GM19455 (cell line): ENCODE results near the gene CRKL.

Experiments used
- ATAC-seq: cut with Tn5 transposase; IDR thresholded peaks from one replicate; pipeline ENCODE4 v1.9.1; 2021; ENCODE audit not compliant: unreplicated experiment

CRKL gene

DNA sequence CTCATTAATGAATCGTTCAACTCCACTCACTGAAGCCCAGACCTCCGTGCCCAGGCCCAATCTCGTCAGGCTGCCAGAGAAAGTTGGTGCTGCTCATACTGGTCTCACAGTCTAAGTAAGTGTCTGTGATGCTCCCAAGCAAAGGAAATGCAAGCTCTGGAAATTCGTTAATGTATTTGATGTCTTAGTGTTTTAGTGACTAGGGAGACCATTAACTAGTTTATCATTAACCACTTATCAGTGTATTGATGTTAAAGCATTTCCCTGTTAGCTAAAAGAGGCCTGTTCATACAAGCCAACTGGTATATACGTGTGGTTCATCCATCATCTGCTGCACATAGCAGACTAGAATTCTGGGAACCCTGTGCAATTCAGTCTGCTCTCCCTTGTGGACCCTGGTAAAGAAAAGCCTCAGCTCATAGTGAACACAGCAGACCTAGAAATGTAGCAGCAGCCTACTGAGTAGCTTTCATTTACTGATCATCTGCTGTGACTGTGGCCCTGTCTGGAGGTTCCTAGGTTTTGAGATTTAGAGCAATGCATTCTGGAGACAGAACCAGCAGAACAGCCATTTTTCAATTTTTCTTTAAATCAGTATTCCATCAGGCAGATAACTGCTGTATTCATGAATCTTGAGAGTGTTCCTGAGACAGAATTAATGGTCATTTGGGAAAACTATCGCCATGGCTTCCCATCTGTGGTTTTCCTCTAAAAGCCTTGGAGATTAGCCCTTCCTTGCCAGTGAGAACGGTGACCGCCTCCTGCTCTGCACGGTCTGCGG lies 34.1 kb downstream of the CRKL start:
- no peak for ATAC-seq

DNA sequence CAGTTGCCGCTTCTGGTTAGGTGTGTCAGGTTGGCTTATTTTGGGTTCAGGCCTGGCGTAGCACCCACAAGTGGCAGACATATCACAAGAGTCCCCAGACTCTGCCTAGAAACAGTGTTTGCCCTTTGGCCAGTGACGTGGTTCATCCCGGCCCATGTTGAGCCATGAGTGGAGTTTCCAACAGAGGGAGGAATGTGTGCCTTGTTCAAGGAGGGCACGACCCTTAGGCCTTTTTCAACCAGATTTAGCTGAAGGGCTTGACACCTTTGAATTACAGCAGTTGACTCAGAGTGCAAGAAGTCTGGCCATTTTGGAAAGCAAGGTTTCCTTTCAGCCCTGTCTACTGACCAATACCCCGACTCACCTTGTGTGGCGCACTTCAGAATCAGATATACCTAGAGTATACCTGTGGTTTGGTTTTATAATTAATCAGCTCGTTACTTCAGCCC lies 34.7 kb downstream of the CRKL start:
- no peak for ATAC-seq

DNA sequence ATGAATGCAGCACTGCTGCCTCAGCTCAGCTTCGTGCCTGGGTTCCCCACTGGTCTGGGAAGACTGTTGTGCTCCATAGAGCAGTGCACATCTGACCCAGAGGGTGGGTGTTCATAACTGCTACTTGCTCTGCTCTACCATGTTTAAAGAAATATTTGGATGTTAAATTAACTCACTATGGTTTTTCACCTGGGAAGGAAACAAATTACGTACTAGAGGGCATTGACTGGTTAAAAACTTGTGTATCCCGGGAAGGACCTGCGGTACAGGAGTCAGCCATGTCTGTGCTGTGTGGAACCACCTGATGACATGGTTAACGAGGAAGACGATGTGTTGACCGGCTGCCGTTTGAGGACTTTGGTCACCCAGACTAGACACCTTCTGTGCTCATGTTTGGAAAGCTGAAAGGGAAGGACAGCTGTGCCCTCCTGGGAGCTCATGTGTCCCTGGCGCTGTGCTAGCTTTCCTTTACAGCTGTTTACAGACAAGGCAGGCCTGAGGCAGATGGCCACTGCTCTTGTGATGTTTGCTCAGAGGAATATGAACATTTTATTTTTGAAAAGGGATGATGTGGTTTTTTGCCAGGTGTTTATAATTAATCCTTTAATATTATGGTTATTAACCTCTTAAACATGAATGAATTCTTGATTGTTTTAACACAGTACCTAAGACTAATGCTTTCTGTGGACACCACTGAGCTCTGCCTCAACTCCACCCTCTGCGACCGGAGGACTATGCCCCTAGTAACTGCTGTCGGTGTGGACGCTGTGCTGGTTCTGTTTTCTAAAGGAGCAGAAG lies 35.5 kb downstream of the CRKL start:
- no peak for ATAC-seq

DNA sequence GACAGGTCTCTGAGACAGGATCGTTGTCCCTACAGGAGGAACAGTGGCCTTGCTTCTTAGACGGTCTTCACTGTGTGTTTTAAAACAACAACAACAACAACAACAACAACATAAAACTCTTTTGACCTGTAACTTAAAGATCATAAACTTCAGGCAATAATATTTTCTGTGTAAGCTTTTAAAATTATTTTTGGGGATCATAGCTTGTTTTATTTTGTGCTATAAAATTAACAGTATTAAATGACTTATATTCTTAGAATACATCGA lies 36.1 kb downstream of the CRKL start:
- ATAC-seq = no peak

DNA sequence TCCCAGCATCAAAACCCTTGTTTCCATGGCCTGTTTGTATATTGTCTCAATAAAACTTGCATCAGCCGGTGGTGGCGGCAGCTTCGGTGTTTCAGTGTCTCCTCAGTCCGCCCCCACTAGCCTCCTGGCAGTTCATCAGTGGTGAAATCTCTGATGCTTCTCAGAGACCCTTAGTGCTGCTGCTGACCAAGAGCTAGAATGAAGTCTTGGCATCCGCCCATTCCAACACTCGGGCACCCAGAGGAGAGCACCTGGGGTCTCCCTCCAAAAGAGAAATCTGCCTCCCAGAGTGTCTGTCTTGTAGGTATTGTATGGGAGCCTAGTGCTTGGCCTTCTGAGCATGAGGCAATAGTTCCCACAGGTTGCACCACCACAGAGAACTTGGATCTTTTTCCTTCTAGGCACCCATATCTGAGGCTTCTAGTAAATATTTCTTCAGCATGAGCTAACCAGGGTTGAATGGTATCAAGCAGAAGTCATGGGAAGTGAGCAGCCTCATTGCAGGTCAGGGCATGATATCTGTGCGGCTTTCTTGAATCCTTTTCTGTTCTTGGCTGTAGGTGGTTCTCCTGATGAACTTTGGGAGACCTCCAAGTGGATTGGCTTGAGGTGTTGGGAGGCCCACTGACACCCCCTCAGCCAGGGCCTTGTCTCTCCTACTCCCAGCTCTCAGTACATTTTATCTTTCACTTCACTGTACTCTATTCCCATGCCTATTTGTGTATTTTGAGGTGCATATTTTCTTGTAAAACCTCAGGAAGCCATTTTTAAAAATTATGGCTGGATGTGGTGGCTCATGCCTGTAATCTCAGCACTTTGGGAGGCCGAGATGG lies 36.7 kb downstream of the CRKL start:
- ATAC-seq = no peak

DNA sequence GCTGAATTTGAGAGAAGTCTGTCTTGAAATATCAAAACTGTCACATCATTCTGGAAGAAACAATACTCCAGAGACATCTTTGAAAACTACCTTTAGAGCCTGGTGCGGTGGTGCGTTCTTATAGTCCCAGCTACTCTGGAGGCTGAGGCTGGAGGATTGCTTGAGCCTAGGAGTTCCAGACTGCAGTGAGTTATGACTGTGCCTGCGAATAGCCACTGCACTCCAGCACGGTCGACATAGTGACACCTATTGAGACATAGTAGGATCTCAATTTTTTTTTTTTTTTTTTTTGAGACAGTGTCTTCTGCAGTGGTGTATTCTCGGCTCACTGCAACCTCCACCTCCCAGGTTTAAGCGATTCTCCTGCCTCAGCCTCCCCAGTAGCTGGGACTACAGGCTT lies 38.3 kb downstream of the CRKL start:
- no peak for ATAC-seq

DNA sequence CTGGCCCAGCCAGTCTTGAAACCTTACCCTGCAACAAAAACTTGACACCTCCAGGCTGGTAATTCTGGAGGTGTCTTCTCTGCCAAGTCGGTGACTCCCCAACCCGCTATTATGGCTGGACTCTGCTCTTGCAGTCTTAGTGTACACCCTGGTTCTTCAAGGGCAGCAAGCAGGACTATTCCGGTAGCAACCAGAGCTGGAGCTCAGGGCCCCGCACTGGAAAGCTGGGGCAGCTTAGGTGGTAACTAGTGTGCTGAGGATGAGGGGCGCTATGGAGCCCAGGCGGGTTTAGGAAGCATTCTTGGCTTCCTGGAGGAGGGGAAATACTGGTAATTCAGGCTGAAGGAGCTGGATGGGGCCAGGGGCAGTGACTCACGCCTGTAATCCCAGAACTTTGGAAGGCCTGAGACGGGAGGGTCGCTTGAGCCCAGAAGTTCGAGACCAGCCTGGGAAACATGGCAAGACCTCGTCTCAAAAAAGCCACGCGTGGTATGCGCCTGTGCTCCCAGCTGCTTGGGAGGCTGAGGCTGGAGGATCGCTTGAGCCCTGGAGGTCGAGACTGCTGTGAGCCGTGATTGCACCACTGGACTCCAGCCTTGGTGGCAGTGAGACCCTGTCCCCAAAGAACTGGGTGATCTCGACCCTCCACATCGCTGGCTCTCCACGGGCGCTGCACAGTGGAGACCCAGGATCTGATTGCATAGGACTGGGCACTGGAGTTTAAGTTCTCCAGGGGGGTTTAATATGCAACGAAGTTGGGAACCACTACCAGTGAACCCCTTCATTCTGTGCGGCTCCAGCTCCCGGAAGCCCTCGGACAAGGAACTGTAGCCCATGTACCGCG lies 39.3 kb downstream of the CRKL start:
- ATAC-seq = no peak

DNA sequence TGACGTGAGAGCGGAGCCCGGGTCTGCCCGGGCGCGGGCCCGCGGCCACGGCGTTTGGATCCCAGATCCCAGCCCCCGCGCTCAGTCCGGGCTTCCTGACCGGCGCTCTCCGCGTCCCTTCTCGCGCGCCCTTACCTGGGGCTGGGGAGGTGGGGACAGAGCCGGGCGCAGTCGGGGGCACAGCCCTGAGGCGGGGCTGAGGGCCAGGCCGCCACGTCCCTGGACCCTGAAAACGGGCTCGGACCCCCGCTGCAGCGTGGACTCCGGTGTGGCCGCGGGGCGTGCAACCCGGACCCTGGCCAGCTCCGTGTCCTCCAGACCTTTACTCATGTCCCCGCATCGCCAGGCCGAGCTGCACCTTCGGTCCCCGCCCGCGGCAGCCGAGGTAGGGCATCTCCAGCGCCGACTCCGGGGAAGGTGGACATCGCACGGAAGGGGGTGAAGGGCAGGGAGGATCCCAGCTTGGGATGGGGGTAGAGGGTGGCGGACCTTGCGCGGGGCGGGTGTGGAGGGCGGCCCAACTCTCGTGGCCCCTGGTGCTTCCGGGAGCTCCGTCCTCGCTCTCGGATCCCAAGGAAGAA lies 40.0 kb downstream of the CRKL start:
- ATAC-seq = no peak

DNA sequence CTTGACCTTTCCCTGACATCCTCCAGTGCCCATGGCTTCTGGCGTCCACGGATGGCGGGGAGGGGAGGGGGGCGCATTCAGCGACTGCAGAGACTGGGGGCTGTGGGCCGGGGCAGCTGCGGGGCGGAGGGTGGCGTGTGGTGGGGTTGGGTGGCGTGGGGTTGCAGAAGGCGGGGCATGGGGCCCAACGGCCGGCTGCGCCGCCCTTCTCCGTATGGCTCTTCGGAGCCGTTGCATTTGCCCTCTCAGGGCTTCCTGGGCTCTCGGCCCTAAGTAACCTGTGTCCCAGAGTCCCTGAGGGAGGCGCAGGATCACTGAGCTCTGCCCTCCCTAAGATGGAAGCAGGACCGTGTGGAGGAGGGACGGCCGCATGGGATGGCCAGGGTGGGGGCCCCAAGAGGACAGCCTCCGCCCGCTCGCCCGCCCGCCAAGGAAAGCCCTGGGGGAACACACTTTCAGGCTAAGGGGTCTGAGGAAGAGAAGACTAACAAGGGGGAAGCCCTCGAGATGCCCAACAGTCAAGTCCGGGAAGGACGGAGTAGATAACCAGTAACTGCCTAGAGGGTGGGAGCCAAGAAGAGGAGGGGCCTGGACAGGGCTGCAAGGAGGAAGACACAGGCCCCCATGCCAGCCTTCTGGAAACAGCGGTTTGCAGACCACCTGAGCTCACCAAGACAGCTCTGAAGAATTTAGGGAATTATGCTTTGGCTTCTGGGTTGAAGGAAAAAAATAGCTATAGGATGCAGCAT lies 40.6 kb downstream of the CRKL start:
- ATAC-seq = no peak

DNA sequence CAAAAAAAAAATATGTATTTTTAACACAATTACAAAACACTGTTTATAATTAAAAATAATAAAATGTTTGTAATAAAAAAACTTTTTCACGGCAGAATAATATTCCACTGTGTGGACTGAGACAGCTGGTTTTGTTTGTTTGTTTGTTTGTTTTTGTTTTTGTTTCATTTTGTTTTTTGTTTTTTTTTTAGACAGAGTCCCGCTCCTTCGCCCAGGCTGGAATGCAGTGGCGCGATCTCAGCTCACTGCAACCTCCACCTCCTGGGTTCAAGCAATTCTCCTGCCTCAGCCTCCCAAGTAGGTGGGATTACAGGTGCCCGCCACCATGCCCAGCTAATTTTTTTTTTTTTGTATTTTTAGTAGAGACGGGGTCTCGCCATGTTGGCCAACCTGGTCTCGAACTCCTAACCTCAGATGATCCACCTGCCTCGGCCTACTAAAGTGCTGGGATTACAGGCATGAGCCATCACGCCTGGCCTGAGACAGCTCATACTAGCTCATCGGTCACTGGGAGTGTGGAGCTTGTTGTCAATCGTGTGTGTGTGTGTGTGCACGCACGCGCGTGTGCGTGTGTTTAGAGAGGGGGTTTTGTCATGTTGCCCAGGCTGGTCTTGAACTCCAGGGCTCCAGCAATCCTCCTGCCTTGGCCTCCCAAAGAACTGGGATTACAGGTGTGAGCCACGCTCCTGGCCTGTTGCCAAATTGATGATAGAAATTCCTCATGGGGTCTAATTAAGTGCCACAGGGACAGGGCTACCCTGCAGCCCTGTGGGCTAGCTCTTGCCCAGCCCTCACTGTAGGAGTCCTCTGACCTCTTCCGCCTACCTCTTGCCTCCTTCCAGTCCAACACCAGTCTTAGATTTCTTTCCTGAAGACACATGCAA lies 42.6 kb downstream of the CRKL start:
- no peak for ATAC-seq

DNA sequence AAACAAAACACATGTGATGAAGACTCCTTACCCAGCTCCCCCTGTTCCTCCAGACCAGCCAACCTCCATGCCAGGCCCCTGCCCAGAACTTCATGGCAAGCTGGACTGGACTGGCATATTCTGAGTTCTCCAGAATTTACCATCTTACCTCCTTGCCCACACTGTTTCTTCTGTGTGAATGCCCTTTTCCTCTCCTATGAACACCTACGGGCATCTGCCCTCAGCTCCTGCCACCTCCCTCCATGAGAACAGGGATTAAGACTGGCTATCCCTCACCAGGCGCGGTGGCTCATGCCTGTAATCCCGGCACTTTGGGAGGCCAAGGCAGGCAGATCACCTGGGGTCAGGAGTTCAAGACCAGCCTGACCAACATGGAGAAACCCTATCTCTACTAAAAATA lies 43.4 kb downstream of the CRKL start:
- no peak for ATAC-seq

DNA sequence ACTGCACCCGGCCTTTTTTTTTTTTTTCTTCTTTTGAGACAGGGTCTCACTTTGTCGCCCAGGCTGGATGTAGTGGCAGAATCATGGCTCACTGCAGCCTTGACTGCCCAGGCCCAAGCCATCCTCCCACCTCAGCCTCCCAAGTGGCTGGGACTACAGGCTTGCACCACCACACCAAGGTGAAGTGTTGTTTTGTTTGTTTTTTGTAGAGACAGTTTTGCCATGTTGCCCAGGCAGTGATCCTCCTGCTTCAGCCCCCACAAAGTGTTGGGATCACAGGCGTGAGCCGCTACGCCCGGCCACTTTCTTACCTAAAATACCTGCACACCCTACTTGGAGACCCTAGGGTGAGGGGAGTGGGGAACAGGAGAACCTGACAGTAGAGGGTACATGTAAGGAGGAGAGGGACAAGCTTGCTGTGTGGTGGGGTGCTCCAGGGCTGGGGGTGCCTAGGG lies 45.3 kb downstream of the CRKL start:
- no peak for ATAC-seq

DNA sequence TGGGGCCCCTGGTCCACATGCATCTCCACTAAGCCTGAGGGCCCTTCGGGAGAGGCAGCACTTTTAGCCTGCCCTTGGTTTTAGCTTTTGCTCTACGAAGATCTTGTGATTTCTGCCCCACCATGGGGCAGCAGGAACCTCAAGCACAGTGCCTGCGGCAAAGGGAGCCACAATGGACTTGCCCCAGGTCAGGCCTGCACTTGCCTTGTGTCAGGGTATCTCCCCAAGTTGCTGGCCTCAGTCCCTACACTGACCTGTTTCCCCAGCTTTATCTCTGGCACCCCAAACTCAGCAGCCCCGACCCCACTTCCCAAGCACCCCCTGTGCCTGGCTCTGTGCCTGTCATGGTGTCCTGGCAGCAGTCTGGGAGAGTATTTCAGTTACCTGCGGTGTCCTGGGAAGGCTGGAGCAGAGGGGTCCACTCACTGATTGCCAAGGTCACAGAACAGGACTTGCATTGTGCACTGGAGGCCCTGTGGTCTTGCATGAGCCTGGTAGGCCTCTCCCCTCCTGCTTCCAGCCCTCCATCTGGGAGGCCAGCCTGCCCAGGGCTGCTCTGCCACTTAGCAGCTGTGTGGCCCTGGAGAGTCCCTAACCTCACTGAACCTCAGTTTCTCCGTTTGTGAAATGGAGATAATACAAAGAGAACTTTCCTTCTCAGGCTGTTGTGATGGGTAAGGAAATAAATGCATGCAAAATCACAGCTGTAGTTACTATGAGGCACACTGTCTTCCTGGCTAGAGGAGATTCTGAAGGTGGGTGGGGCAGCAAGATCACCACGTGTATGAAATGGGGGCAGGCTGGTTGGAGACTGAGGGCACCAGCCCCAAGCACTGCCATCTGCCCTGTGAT lies 46.2 kb downstream of the CRKL start:
- ATAC-seq = no peak

DNA sequence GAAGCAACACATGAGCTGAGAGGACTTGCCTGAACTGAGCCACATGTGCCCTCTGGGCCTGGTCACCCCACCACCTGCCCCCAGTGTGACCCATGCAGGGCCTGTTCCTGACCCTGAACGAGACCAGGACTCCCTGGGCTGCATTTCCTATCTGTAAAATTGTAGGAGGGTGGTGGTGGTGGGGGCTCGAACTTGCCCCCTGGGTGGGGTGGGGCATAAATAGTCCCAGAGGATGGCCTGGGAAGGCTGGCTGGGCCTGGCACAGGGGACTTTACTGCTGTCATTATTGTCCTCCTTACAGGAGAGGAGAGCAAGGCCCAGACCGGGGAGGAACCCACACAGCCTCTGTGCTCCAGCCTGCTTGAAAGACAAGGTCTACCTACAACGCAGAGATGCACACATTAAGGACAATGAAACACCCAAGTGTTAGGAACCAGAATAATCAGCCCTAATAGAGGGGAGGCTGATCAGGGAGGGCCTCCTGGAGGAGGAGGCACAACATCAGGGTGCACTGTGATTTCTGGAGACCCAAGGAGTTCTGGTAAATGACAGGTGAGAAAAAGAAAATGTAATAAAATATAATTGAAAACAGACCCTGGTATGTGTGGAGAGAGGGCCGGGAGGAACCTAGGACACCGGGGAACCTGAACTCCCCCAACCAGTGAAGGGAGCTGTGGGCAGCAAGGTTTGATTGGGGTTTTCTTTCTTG lies 47.0 kb downstream of the CRKL start:
- ATAC-seq = no peak

DNA sequence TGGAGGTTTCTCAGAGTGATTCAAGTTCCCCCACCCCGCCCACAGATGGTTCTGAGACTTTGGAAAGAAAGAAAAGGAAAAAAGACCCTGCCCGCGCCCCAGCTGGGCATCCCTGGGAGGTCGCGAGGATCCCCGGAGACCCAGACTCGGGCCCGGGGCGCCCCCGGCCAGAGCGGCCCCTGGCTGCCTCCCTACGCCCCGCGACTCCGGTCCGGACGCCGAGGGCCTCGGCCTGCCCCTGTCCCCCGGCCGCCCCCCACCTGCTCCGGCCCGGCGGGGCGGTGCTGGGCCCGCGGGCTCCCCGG lies 47.5 kb downstream of the CRKL start:
- no peak for ATAC-seq

DNA sequence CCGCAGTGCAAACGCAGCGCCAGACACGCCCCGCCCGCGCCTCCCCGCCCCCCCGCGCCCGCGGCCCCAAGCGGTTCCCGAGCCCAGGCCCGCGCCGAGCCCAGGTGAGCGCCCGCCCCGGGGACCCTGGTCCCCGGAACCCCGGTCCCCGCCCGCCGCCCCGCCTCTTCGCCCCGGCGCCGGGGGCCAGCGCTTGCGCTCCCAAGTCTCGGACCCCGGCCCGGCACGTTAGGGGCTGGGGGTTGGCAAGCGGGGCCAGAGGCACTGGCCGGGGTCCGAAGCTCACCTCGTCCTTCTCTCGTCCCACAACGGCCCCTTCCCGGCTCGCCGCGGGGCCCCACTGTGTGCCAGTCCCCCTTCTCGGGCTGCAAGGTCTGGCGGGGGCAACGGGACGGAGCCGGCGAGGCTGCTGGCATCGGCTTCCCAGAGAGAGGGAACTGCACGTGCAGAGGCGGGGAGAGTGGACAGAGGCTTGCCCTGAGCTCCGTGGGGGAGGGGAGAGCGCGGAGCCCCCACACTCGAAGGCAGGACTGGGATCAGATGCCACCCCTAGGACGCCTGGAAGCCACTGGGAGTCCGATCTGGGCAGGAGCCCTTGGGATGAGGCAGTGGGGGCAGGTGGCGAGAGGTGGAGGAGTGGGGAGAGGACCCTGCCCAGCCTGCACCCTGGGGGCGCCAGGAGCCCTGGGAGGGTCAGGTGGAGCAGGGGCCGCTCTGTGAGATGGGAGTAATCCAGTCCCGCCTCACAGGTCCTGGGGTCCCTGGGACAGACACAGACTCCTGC lies 48.1 kb downstream of the CRKL start:
- ATAC-seq = no peak
